GM23248 (cell line): Measurements from ENCODE around the gene DLD. TPM values are rescaled to one million over a fixed set of nuclear protein-coding genes. Genes with fewer than 3 reads are reported as not detected.

Experiments
- DNase-seq: peaks from one replicate; pipeline ENCODE4 v3.0.0-alpha.2; 2015
- H2AFZ ChIP-seq: fragments of 200-600 bp; sonication (generic); 2 replicates; pipeline ENCODE4 v1.6.1; 2016; ENCODE audit warnings: antibody characterized with exemption
- H3F3A ChIP-seq: fragments of 200-600 bp; sonication (generic); 2 replicates; pipeline ENCODE4 v1.6.1; 2016; ENCODE audit warnings: mild to moderate bottlenecking, antibody characterized with exemption, mixed run types; ENCODE audit not compliant: insufficient read depth
- H3K27ac ChIP-seq: fragments of 200-600 bp; sonication (generic); 2 replicates; pipeline ENCODE4 v1.5.1; 2016; ENCODE audit warnings: mild to moderate bottlenecking
- H3K27me3 ChIP-seq: fragments of 200-600 bp; sonication (generic); replicated peaks from 2 replicates; pipeline ENCODE4 v1.6.1; 2016; ENCODE audit warnings: mild to moderate bottlenecking; ENCODE audit not compliant: insufficient read depth
- H3K36me3 ChIP-seq: fragments of 200-600 bp; sonication (generic); 2 replicates; pipeline ENCODE4 v1.6.1; 2016; ENCODE audit warnings: low read depth, mild to moderate bottlenecking
- H3K4me1 ChIP-seq: fragments of 200-600 bp; sonication (generic); 2 replicates; pipeline ENCODE4 v1.6.1; 2016; ENCODE audit warnings: mild to moderate bottlenecking; ENCODE audit not compliant: insufficient read depth
- H3K4me2 ChIP-seq: fragments of 200-600 bp; sonication (generic); one replicate; pipeline ENCODE4 v1.6.1; 2016; ENCODE audit warnings: mild to moderate bottlenecking; ENCODE audit not compliant: unreplicated experiment
- H3K4me3 ChIP-seq: fragments of 200-600 bp; sonication (generic); 2 replicates; pipeline ENCODE4 v1.5.1; 2016; ENCODE audit warnings: mild to moderate bottlenecking
- H3K79me2 ChIP-seq: fragments of 200-600 bp; sonication (generic); 2 replicates; pipeline ENCODE4 v1.6.1; 2016; ENCODE audit warnings: mild to moderate bottlenecking; ENCODE audit not compliant: insufficient read depth
- H3K9ac ChIP-seq: fragments of 200-600 bp; sonication (generic); 2 replicates; pipeline ENCODE4 v1.6.1; 2016; ENCODE audit warnings: mild to moderate bottlenecking
- H3K9me2 ChIP-seq: fragments of 200-600 bp; sonication (generic); 2 replicates; pipeline ENCODE4 v1.6.1; 2016; ENCODE audit warnings: mixed run types, mild to moderate bottlenecking, moderate library complexity; ENCODE audit not compliant: insufficient read depth
- H3K9me3 ChIP-seq: fragments of 200-600 bp; sonication (generic); one replicate; pipeline ENCODE4 v1.6.1; 2017; ENCODE audit warnings: low read depth
- H4K20me1 ChIP-seq: fragments of 200-600 bp; sonication (generic); 2 replicates; pipeline ENCODE4 v1.6.0; 2016; ENCODE audit not compliant: insufficient read depth
- EZH2 ChIP-seq: fragments of 200-600 bp; sonication (generic); IDR thresholded peaks from 2 replicates; pipeline ENCODE4 v1.6.1; 2018; ENCODE audit warnings: antibody characterized with exemption, mild to moderate bottlenecking; ENCODE audit not compliant: insufficient read depth, poor library complexity, severe bottlenecking
- EZH2phosphoT487 ChIP-seq: fragments of 200-600 bp; sonication (generic); IDR thresholded peaks from 2 replicates; pipeline ENCODE4 v1.6.1; 2018; ENCODE audit warnings: antibody characterized with exemption, moderate library complexity, mild to moderate bottlenecking, low read depth; ENCODE audit not compliant: insufficient read depth
- WGBS, 2 experiments: methylation state at CpG; one replicate each; pipeline ENCODE4 v1.1.6; 2015 to 2017; ENCODE audit warnings: low lambda C conversion rate in 2 of 2, low coverage in 1 of 2; ENCODE audit errors: missing lambda C conversion rate in 2 of 2; 5-methylcytosine and 5-hydroxymethylcytosine counted together
- in situ Hi-C: fragments of 300-500 bp; cut with MboI; formaldehyde crosslinking; loops from 2 replicates; pipeline ENCODE4 v1.15.0; 2020
- polyA plus RNA-seq: library from polyadenylated mRNA; unstranded; fragments of >200 nt; fragmentation: Nextera tagmentation; extraction: Ambion mirVana; gene quantifications from 2 replicates; pipeline ENCODE4 v1.2.1, GENCODE V29; 2016
- total RNA-seq: library from RNA; depleted of rRNA; stranded (reverse); fragments of >200 nt; shearing (Covaris generic); gene quantifications from 2 replicates; pipeline ENCODE4 v1.2.3, GENCODE V29; 2014

DLD gene
- total and polyA plus RNA-seq, 2 experiments from 2014 or later: 80.1 to 97.1 TPM

- Histone ChIP-seq H3K4me1 (peaks cover 39% of the 10 kb centered on the region), H3K27me3 (no peaks in the 10 kb centered on the region), H3K27ac (no peak overlapping the region), H3K9ac (no peak overlapping the region), H3K4me3 (no peak overlapping the region), H4K20me1 (no peaks in the 10 kb centered on the region), H3K9me2 (no peaks in the 10 kb centered on the region), H3K9me3 (no peaks in the 10 kb centered on the region), H2AFZ (no peak overlapping the region), H3K79me2 (peaks cover 30% of the 10 kb centered on the region), H3K36me3 (peaks cover 68% of the 10 kb centered on the region), H3F3A (peaks cover 54% of the 10 kb centered on the region), H3K4me2 (no peak overlapping the region)
- in situ Hi-C loops: no loop called here
- no peak for DNase-seq
- WGBS, 2 experiments: 53 to 59% methylated on average over 2 of the region's 2 CpGs
- TF ChIP-seq EZH2 (no peak), EZH2phosphoT487 (no peak)
These were observed 41.8 kb downstream of the DLD start for GRCh38 chr7:107932805-107933204.

GRCh38 chr7:107933386-107934013 is 42.5 kb downstream of the DLD start:
- peaks cover 61% of the 10 kb centered on the region for H3K36me3 ChIP-seq
- no peaks in the 10 kb centered on the region for H3K9me2 ChIP-seq
- peaks cover 30% of the 10 kb centered on the region for H3K79me2 ChIP-seq
- H3K27ac ChIP-seq: no peak overlapping the region
- no peak for TF ChIP-seq EZH2phosphoT487
- no peak for TF ChIP-seq EZH2
- H3K9me3 ChIP-seq: no peaks in the 10 kb centered on the region
- H3K27me3 ChIP-seq: no peaks in the 10 kb centered on the region
- H3K4me3 ChIP-seq: no peak overlapping the region
- WGBS, 2 experiments: 96 to 97% methylated on average over 6 of the region's 6 CpGs
- DNase-seq: no peak
- peaks cover 58% of the 10 kb centered on the region for H3F3A ChIP-seq
- H3K9ac ChIP-seq: peak overlapping the region; percentile 26; the same call in 1 of the 2 replicates
- H3K4me2 ChIP-seq: no peak overlapping the region
- peaks cover 46% of the 10 kb centered on the region for H3K4me1 ChIP-seq
- in situ Hi-C loops: no loop called here
- H2AFZ ChIP-seq: no peak overlapping the region
- no peaks in the 10 kb centered on the region for H4K20me1 ChIP-seq

GRCh38 chr7:107934991-107935770 is 44.2 kb downstream of the DLD start:
- H3K27ac ChIP-seq: peak overlapping the region; percentile 67
- H3K9me2 ChIP-seq: no peaks in the 10 kb centered on the region
- peaks cover 71% of the 10 kb centered on the region for H3F3A ChIP-seq
- H2AFZ ChIP-seq: no peak overlapping the region
- H3K36me3 ChIP-seq: peaks cover 46% of the 10 kb centered on the region
- TF ChIP-seq EZH2phosphoT487: no peak
- TF ChIP-seq EZH2: no peak
- no peak overlapping the region for H3K4me3 ChIP-seq
- 81 to 83% methylated on average over 8 of the region's 8 CpGs for WGBS, 2 experiments
- H3K4me2 ChIP-seq: no peak overlapping the region
- peaks cover 61% of the 10 kb centered on the region for H3K4me1 ChIP-seq
- no peaks in the 10 kb centered on the region for H3K9me3 ChIP-seq
- H4K20me1 ChIP-seq: no peaks in the 10 kb centered on the region
- DNase-seq: peak; percentile 68
- peak overlapping the region; percentile 26; the same call in 1 of the 2 replicates for H3K9ac ChIP-seq
- no peaks in the 10 kb centered on the region for H3K27me3 ChIP-seq
- H3K79me2 ChIP-seq: peaks cover 29% of the 10 kb centered on the region
- in situ Hi-C loops: no loop called here

GRCh38 chr7:107936312-107936711 is 45.3 kb downstream of the DLD start:
- Histone ChIP-seq H3K79me2 (peaks cover 23% of the 10 kb centered on the region), H2AFZ (no peak overlapping the region), H4K20me1 (no peaks in the 10 kb centered on the region), H3K27me3 (no peaks in the 10 kb centered on the region), H3K4me1 (peaks cover 67% of the 10 kb centered on the region), H3K9ac (no peak overlapping the region), H3K9me3 (no peaks in the 10 kb centered on the region), H3F3A (peaks cover 77% of the 10 kb centered on the region), H3K9me2 (no peaks in the 10 kb centered on the region), H3K36me3 (peaks cover 36% of the 10 kb centered on the region; the same call in 1 of the 2 replicates), H3K27ac (no peak overlapping the region), H3K4me3 (no peak overlapping the region), H3K4me2 (no peak overlapping the region)
- no peak for DNase-seq
- in situ Hi-C loops: no loop called here
- TF ChIP-seq EZH2phosphoT487 (no peak), EZH2 (no peak)
- WGBS, 2 experiments: 95 to 100% methylated on average over 2 of the region's 2 CpGs
